Esophagus muscularis mucosa (tissue), 4 donors: ENCODE results near the gene DAO.

Experiments
- EP300 ChIP-seq: sonication (generic); formaldehyde crosslinking; IDR thresholded peaks from one replicate; pipeline ENCODE4 v1.6.1; 2017; ENCODE audit warnings: antibody characterized with exemption
- POLR2A ChIP-seq: fragments of 450-650 bp; IDR thresholded peaks from one replicate; pipeline ENCODE4 v1.6.1; 2017; ENCODE audit warnings: antibody characterized with exemption, moderate library complexity, mild to moderate bottlenecking, low read depth
- TF ChIP-seq, protein P1 (sequence below), 3 experiments: fragments of 200-600 bp in 2 of 3; fragments of 450-650 bp in 1 of 3; sonication (generic) in 2 of 3; IDR thresholded peaks; one replicate each; pipeline ENCODE4 v1.5.1; 2017 to 2019; ENCODE audit warnings: antibody characterized with exemption in 3 of 3, mild to moderate bottlenecking in 2 of 3, moderate library complexity in 1 of 3

DNA sequence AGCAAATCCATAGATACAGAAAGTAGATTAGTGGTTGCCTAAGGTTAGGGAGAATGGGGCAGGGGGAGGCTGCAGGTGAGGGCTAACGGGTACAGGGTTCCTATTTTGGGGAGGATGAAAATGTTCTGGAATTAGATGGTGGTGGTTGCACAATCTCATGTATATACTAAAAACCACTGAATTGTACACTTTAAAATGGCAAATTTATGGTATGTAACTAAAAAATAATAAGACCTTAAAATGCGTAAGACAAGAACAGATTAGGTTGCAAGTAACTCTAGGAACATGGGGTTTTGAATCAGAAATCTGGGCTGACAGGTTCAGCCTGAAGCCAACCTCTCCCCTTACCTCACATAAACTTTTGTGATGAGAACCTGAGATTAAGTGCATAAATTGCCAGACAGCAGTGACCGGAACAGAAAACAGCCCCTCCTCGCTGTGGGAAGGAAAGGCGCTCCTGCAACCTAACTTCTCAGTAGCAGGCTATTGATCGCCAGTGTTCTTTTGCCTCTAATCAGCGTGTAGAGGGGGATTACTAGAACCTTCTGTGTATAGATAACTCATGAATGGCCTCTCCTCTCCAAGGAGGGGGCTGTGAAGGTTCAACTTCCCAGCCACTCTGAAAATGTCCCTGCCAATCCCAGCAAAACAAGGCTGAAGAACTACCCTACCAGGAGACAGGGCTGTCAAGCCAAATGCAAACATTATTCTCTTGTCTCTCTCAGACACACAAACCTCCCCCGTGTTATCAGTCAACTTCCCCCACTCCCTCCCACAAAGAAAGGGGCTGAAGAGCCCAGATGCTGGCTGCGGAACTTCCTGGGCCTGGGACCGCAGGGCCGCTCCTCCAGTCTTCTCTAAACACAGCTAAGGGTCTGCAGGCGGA lies 24.4 kb upstream of the DAO start:
- TF ChIP-seq POLR2A (no peak), EP300 (no peak)
- TF ChIP-seq, protein P1, sequence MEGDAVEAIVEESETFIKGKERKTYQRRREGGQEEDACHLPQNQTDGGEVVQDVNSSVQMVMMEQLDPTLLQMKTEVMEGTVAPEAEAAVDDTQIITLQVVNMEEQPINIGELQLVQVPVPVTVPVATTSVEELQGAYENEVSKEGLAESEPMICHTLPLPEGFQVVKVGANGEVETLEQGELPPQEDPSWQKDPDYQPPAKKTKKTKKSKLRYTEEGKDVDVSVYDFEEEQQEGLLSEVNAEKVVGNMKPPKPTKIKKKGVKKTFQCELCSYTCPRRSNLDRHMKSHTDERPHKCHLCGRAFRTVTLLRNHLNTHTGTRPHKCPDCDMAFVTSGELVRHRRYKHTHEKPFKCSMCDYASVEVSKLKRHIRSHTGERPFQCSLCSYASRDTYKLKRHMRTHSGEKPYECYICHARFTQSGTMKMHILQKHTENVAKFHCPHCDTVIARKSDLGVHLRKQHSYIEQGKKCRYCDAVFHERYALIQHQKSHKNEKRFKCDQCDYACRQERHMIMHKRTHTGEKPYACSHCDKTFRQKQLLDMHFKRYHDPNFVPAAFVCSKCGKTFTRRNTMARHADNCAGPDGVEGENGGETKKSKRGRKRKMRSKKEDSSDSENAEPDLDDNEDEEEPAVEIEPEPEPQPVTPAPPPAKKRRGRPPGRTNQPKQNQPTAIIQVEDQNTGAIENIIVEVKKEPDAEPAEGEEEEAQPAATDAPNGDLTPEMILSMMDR (IDR thresholded peaks at IDR 0.05) = no peak
